A549 (cell line): Measurements from ENCODE around the gene FAM241B. TPM values are rescaled to one million over a fixed set of nuclear protein-coding genes. Genes with fewer than 3 reads are reported as not detected.

Experiments used
- ATAC-seq, 2 experiments: fragments of 200-7000 bp in 1 of 2; fragments of >200 bp in 1 of 2; cut with Nextera tagmentation in 1 of 2; cut with Tn5 transposase in 1 of 2; 3 replicates each; pipeline versions ENCODE4 v1.8.0 to v1.9.1; 2018 to 2020; ENCODE audit warnings: mild to moderate bottlenecking in 1 of 2, moderate library complexity in 1 of 2
- CTCF ChIA-PET: fragments of 300-600 bp; sonication (Branson Sonifier 250); formaldehyde crosslinking; extraction: SDS; loops from one replicate; lab custom pipeline; 2021; ENCODE audit warnings: antibody characterized with exemption, inconsistent platforms; lab: Yijun Ruan, JAX
- POLR2A ChIA-PET: fragments of 350-600 bp; formaldehyde crosslinking; extraction: SDS; loops from one replicate; lab custom pipeline; 2021; ENCODE audit warnings: antibody characterized with exemption, inconsistent platforms; lab: Yijun Ruan, JAX
- DNase-seq, 2 experiments: peaks; one replicate each; pipeline versions ENCODE4 v3.0.0 to v3.0.0-alpha.2; 2011 to 2016; ENCODE audit warnings: low read depth in 1 of 2, low spot score in 1 of 2
- FAIRE-seq: peaks from 2 replicates; lab custom pipeline; 2011; peaks lifted over from hg19 to GRCh38; lab: Jason Lieb, UNC
- H3K27ac ChIP-seq, 2 experiments: fragments of >200 bp; sonication (Bioruptor Twin); formaldehyde crosslinking; 3 replicates each; pipeline ENCODE4 v1.5.1; 2016 to 2017
- H3K4me1 ChIP-seq: fragments of >200 bp; sonication (Bioruptor Twin); formaldehyde crosslinking; 3 replicates; pipeline ENCODE4 v1.6.1; 2016
- H3K4me2 ChIP-seq: fragments of >200 bp; sonication (Bioruptor Twin); formaldehyde crosslinking; 3 replicates; pipeline ENCODE4 v1.6.1; 2016
- H3K4me3 ChIP-seq: fragments of >200 bp; sonication (Bioruptor Twin); formaldehyde crosslinking; 3 replicates; pipeline ENCODE4 v1.5.1; 2016
- H3K9me3 ChIP-seq: fragments of >200 bp; sonication (Bioruptor Twin); formaldehyde crosslinking; 3 replicates; pipeline ENCODE4 v1.6.1; 2016
- BHLHE40 ChIP-seq: IDR thresholded peaks from 2 replicates; pipeline ENCODE4 v1.6.1; 2012; ENCODE audit warnings: low read depth, low read length, inconsistent platforms
- CBX8 ChIP-seq: fragments of 200-600 bp; sonication (generic); IDR thresholded peaks from 2 replicates; pipeline ENCODE4 v1.6.1; 2016
- CHD4 ChIP-seq: fragments of 200-600 bp; sonication (generic); IDR thresholded peaks from 2 replicates; pipeline ENCODE4 v1.6.1; 2016; ENCODE audit warnings: antibody characterized with exemption, mild to moderate bottlenecking, borderline replicate concordance
- ELK1 ChIP-seq: fragments of 150-350 bp; IDR thresholded peaks from 2 replicates; pipeline ENCODE4 v1.6.1; 2014; ENCODE audit warnings: low read depth, mild to moderate bottlenecking, low read length
- EP300 ChIP-seq, 2 experiments: fragments of >200 bp; sonication (Bioruptor Twin); formaldehyde crosslinking; IDR thresholded peaks; 2 replicates in 1 of 2; 3 replicates in 1 of 2; pipeline ENCODE4 v1.6.1; 2016 to 2017
- ESRRA ChIP-seq: fragments of 150-350 bp; IDR thresholded peaks from 2 replicates; pipeline ENCODE4 v1.6.1; 2014; ENCODE audit warnings: mild to moderate bottlenecking, low read length, borderline replicate concordance
- FOSL2 ChIP-seq, 2 experiments: fragments of 450-650 bp in 1 of 2; fragments of >200 bp in 1 of 2; sonication (Bioruptor Twin) in 1 of 2; formaldehyde crosslinking; IDR thresholded peaks; 2 replicates each; pipeline versions ENCODE4 v1.5.0 to v1.6.1; 2016 to 2020; ENCODE audit warnings: mild to moderate bottlenecking in 1 of 2, moderate library complexity in 1 of 2
- GATA3 ChIP-seq: IDR thresholded peaks from 2 replicates; pipeline ENCODE4 v1.6.1; 2012; ENCODE audit warnings: borderline replicate concordance
- HDAC2 ChIP-seq: fragments of 200-600 bp; sonication (generic); IDR thresholded peaks from 2 replicates; pipeline ENCODE4 v1.6.1; 2016
- HEYL ChIP-seq: fragments of 250-450 bp; sonication (Bioruptor Pico); IDR thresholded peaks from 2 replicates; pipeline ENCODE4 v1.8.0; 2021; ENCODE audit warnings: mild to moderate bottlenecking, moderate library complexity
- HOXB13 ChIP-seq: fragments of 250-450 bp; sonication (Bioruptor Pico); IDR thresholded peaks from 2 replicates; pipeline ENCODE4 v1.5.0; 2020; ENCODE audit warnings: low read depth, mild to moderate bottlenecking, moderate library complexity
- JUN ChIP-seq, 2 experiments: fragments of >200 bp; sonication (Bioruptor Twin); formaldehyde crosslinking; IDR thresholded peaks; 2 replicates in 1 of 2; 3 replicates in 1 of 2; pipeline ENCODE4 v1.6.1; 2016 to 2017
- KDM5A ChIP-seq: fragments of 200-600 bp; sonication (generic); IDR thresholded peaks from 2 replicates; pipeline ENCODE4 v1.6.1; 2016; ENCODE audit warnings: antibody characterized with exemption, mild to moderate bottlenecking
- MAFK ChIP-seq: fragments of 450-650 bp; IDR thresholded peaks from 2 replicates; pipeline ENCODE4 v1.6.1; 2014; ENCODE audit not compliant: partially characterized antibody
- MAZ ChIP-seq: fragments of 150-350 bp; IDR thresholded peaks from 2 replicates; pipeline ENCODE4 v1.6.1; 2014; ENCODE audit warnings: antibody characterized with exemption, low read depth, low read length, borderline replicate concordance
- PHF8 ChIP-seq: fragments of 200-600 bp; sonication (generic); IDR thresholded peaks from 2 replicates; pipeline ENCODE4 v1.6.1; 2016; ENCODE audit warnings: low read depth, mild to moderate bottlenecking, antibody characterized with exemption, moderate library complexity, borderline replicate concordance
- POLR2AphosphoS2 ChIP-seq: conservative IDR thresholded peaks from 2 replicates; pipeline ENCODE4 v1.6.1; 2012; ENCODE audit warnings: low read length, improper control_type of control experiment, inconsistent platforms
- RARB ChIP-seq: fragments of 250-450 bp; sonication (Bioruptor Pico); IDR thresholded peaks from 2 replicates; pipeline ENCODE4 v1.8.0; 2021; ENCODE audit warnings: mild to moderate bottlenecking, moderate library complexity
- SMC3 ChIP-seq: fragments of >200 bp; sonication (Bioruptor Twin); formaldehyde crosslinking; IDR thresholded peaks from 3 replicates; pipeline ENCODE4 v1.6.1; 2018; ENCODE audit warnings: inconsistent platforms
- TP53 ChIP-seq: fragments of 250-450 bp; sonication (Bioruptor Pico); IDR thresholded peaks from 2 replicates; pipeline ENCODE4 v1.5.0; 2021; ENCODE audit warnings: mild to moderate bottlenecking, moderate library complexity
- ZC3H11A ChIP-seq: fragments of 450-650 bp; IDR thresholded peaks from 2 replicates; pipeline ENCODE4 v1.6.1; 2014; ENCODE audit warnings: antibody characterized with exemption, mild to moderate bottlenecking
- ZNF302 ChIP-seq: fragments of 250-450 bp; sonication (Bioruptor Pico); IDR thresholded peaks from 2 replicates; pipeline ENCODE4 v1.9.0; 2021; ENCODE audit warnings: inconsistent platforms, mild to moderate bottlenecking, moderate library complexity
- WGBS: methylation state at CpG from one replicate; pipeline ENCODE4 v1.1.6; 2017; ENCODE audit errors: missing lambda C conversion rate; 5-methylcytosine and 5-hydroxymethylcytosine counted together
- polyA plus RNA-seq, 4 experiments: library from polyadenylated mRNA; depleted of rRNA in 3 of 4; stranded (reverse); fragments of >200 nt; fragmentation: RNase III in 1 of 4; extraction: RNeasy Plus Mini Kit Qiagen cat#74134 plus additional on column Dnase treatment in 1 of 4; gene quantifications; 2 replicates in 3 of 4; 3 replicates in 1 of 4; pipeline ENCODE4 v1.2.3, GENCODE V29; 2011 to 2017
- TF ChIP-seq, protein P1 (sequence below): IDR thresholded peaks from 2 replicates; pipeline ENCODE4 v1.6.1; 2012
- TF ChIP-seq, protein P2 (sequence below): fragments of 250-450 bp; sonication (Bioruptor Pico); IDR thresholded peaks from 2 replicates; pipeline ENCODE4 v1.5.0; 2020; ENCODE audit warnings: low read depth, mild to moderate bottlenecking, moderate library complexity
- TF ChIP-seq, protein P3 (sequence below): fragments of 250-450 bp; sonication (Bioruptor Pico); IDR thresholded peaks from 2 replicates; pipeline ENCODE4 v1.5.0; 2021; ENCODE audit warnings: mild to moderate bottlenecking, moderate library complexity, borderline replicate concordance
- TF ChIP-seq, protein P4 (sequence below): IDR thresholded peaks from 2 replicates; pipeline ENCODE4 v1.6.1; 2012; ENCODE audit warnings: low read depth, borderline replicate concordance

Gene FAM241B
- polyA plus RNA-seq, 2 of the 4 experiments (the other 2 are of a cell fraction), result 22.8 to 23.8 TPM

DNA sequence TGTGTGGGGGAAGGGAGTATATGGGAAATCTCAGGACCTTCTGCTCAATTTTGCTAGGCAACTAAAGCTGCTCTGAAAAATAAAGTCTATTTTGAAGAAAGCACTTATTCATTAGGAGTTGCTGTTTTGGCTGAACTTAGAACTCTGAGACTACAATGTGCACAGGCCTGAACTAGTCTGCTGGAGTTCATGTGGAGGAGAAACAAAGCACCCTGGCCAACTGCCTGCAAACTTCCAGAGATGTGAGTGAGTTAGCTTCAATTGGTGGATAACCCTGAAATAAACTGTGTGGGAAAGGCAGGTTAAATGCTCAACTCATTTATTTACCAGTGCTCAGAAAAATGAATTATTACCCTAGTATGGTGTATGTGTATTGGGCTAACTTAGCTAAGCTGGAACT lies 17.3 kb upstream of the FAM241B start:
- H3K9me3 ChIP-seq, result no peaks in the 10 kb centered on the region; the same call in 2 of the 3 replicates
- TF ChIP-seq SMC3 (no peak), EP300 (IDR thresholded peaks at IDR 0.05) (no peak), HEYL (no peak), RARB (CRISPR knock-in tag) (no peak), ZC3H11A (no peak), JUN (IDR thresholded peaks at IDR 0.05) (no peak), MAZ (no peak), PHF8 (no peak), HDAC2 (no peak), HOXB13 (CRISPR knock-in tag) (no peak), POLR2AphosphoS2 (no peak), TP53 (CRISPR knock-in tag) (no peak), MAFK (no peak)
- TF ChIP-seq, protein P1, sequence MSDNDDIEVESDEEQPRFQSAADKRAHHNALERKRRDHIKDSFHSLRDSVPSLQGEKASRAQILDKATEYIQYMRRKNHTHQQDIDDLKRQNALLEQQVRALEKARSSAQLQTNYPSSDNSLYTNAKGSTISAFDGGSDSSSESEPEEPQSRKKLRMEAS, result no peak
- TF ChIP-seq, protein P2, sequence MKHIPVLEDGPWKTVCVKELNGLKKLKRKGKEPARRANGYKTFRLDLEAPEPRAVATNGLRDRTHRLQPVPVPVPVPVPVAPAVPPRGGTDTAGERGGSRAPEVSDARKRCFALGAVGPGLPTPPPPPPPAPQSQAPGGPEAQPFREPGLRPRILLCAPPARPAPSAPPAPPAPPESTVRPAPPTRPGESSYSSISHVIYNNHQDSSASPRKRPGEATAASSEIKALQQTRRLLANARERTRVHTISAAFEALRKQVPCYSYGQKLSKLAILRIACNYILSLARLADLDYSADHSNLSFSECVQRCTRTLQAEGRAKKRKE, result no peak
- TF ChIP-seq, protein P3, sequence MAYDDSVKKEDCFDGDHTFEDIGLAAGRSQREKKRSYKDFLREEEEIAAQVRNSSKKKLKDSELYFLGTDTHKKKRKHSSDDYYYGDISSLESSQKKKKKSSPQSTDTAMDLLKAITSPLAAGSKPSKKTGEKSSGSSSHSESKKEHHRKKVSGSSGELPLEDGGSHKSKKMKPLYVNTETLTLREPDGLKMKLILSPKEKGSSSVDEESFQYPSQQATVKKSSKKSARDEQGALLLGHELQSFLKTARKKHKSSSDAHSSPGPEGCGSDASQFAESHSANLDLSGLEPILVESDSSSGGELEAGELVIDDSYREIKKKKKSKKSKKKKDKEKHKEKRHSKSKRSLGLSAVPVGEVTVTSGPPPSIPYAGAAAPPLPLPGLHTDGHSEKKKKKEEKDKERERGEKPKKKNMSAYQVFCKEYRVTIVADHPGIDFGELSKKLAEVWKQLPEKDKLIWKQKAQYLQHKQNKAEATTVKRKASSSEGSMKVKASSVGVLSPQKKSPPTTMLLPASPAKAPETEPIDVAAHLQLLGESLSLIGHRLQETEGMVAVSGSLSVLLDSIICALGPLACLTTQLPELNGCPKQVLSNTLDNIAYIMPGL, result no peak
- ATAC-seq (no peak), FAIRE-seq (no peak), DNase-seq (no peak)
- no peak overlapping the region for H3K4me3 ChIP-seq
- no peak overlapping the region for H3K4me2 ChIP-seq
- no peaks in the 10 kb centered on the region for H3K4me1 ChIP-seq
- POLR2A ChIA-PET, result no interaction called here
- CTCF ChIA-PET, result interaction anchor here (2.0 kb wide), 1 partner anchor 302 kb away, joined by 5 read pairs; no protein-coding TSS in a partner anchor
- H3K27ac ChIP-seq, result no peak overlapping the region

- 90% methylated on average over 1 of the region's 1 CpG for WGBS
- POLR2A ChIA-PET, result no interaction called here
- H3K4me3 ChIP-seq, result no peak overlapping the region
- CTCF ChIA-PET, result interaction anchor here (0.7 to 2.0 kb wide), 6 partner anchors 16 to 301 kb away, joined by 3 to 5 read pairs (median 3); partner anchors contain the start of gene FAM241B
- FAIRE-seq (no peak), ATAC-seq (no peak), DNase-seq (no peak)
- no peak for TF ChIP-seq ZC3H11A
- TF ChIP-seq KDM5A, result no peak
- TF ChIP-seq, protein P4, sequence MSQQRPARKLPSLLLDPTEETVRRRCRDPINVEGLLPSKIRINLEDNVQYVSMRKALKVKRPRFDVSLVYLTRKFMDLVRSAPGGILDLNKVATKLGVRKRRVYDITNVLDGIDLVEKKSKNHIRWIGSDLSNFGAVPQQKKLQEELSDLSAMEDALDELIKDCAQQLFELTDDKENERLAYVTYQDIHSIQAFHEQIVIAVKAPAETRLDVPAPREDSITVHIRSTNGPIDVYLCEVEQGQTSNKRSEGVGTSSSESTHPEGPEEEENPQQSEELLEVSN, result no peak
- TF ChIP-seq ESRRA, result no peak
- TF ChIP-seq CHD4, result no peak
- no peak for TF ChIP-seq HDAC2
- no peak for TF ChIP-seq CBX8
- TF ChIP-seq ELK1, result no peak
- no peak for TF ChIP-seq ZNF302
- TF ChIP-seq GATA3, result no peak
- TF ChIP-seq MAFK, result no peak
- TF ChIP-seq BHLHE40, result no peak
- no peak for TF ChIP-seq PHF8
- TF ChIP-seq FOSL2 (IDR thresholded peaks at IDR 0.05), result no peak
- TF ChIP-seq FOSL2 (CRISPR knock-in tag; IDR thresholded peaks at IDR 0.05), result no peak
- H3K4me2 ChIP-seq, result no peak overlapping the region
- H3K9me3 ChIP-seq, result no peaks in the 10 kb centered on the region; the same call in 2 of the 3 replicates
- no peaks in the 10 kb centered on the region for H3K4me1 ChIP-seq
- H3K27ac ChIP-seq, result no peak overlapping the region
Observed at GRCh38 chr10:69614130-69614529, 15.9 kb upstream of the FAM241B start.
